GM04504 (cell line): ENCODE measurements around the gene TSHR.
"Not testable (repeated sequence)": the region's sequence is repeated elsewhere in the genome, so short reads cannot be mapped to it uniquely, and the experiment has no call there.

Source experiments
- DNase-seq: peaks from one replicate; pipeline ENCODE4 v3.0.0-alpha.2; 2012; ENCODE audit warnings: low read depth

Gene TSHR

GRCh38 chr14:80951491-80951890 is 3.9 kb upstream of the TSHR start:
- no peak for DNase-seq

GRCh38 chr14:80953211-80953610 is 2.2 kb upstream of the TSHR start:
- DNase-seq = not testable (repeated sequence)

- DNase-seq = peak; percentile 49
Observed at GRCh38 chr14:80954687-80955299, 628 bp upstream of the TSHR start.

GRCh38 chr14:80956102-80956501 is 681 bp downstream of the TSHR start:
- DNase-seq = no peak

GRCh38 chr14:80956922-80957321 is 1.5 kb downstream of the TSHR start:
- DNase-seq = no peak

- no peak for DNase-seq
Observed at GRCh38 chr14:80957613-80958012, 2.2 kb downstream of the TSHR start.

GRCh38 chr14:80958226-80958625 is 2.8 kb downstream of the TSHR start:
- no peak for DNase-seq

- DNase-seq = no peak
Observed at GRCh38 chr14:80958939-80959338, 3.5 kb downstream of the TSHR start.

GRCh38 chr14:80959496-80959895 is 4.1 kb downstream of the TSHR start:
- no peak for DNase-seq

GRCh38 chr14:80965037-80965436 is 9.6 kb downstream of the TSHR start:
- DNase-seq = no peak

GRCh38 chr14:80973931-80974641 is 18.7 kb downstream of the TSHR start:
- DNase-seq = peak; percentile 60

- DNase-seq = no peak
Observed at GRCh38 chr14:80974679-80975078, 19.3 kb downstream of the TSHR start.

- DNase-seq = no peak
Observed at GRCh38 chr14:80977221-80977620, 21.8 kb downstream of the TSHR start.

- no peak for DNase-seq
Observed at GRCh38 chr14:80978403-80978802, 23.0 kb downstream of the TSHR start.

- DNase-seq = no peak
Observed at GRCh38 chr14:80979951-80980350, 24.5 kb downstream of the TSHR start.

- DNase-seq = no peak
Observed at GRCh38 chr14:80981156-80981555, 25.7 kb downstream of the TSHR start.

GRCh38 chr14:80981673-80982072 is 26.3 kb downstream of the TSHR start:
- DNase-seq = no peak

- DNase-seq = no peak
Observed at GRCh38 chr14:80982711-80983110, 27.3 kb downstream of the TSHR start.

GRCh38 chr14:80987235-80988032 is 32.0 kb downstream of the TSHR start:
- peak; percentile 42 for DNase-seq

GRCh38 chr14:80988192-80988591 is 32.8 kb downstream of the TSHR start:
- no peak for DNase-seq

- no peak for DNase-seq
Observed at GRCh38 chr14:80988735-80989429, 33.5 kb downstream of the TSHR start.

GRCh38 chr14:80992580-80992979 is 37.2 kb downstream of the TSHR start:
- no peak for DNase-seq
